ENCODE measurements around the gene PSMD10.

DNA sequence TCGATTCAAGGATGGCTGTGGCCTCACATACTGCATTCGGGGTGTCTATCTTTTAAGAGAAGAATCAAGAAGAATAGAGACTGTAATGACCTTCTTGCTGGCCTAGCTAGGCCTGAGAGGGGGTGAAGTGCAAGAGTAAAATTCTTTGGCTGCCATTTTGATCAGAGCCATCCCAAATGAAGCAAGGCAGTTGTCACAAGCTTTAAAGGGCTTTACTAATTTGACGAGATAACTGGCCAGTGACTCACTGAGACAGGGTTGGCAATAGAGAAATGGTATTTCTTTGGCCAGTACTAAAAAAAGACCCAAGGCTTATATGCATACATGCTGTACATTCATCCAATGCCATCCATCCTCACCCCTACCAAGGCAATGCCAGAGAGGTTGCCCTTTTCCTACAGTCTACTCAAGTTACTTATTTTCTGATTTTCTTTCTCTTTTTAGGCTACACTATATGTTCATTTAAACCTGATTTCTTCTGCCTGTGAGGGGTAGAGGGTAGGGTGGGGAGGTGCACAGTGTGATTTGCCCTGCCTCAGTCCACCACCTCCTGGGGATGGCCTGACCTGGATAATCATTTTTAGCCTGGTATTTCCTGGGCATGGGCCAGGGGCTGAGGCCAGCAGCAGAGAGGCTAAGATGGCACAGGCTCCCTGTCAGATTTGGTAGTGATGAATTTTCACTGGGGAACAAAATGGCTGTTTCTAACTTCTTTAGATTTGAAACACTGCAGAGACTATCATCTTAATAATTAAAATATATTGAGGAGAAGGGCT, 32.4 kb upstream of the PSMD10 start:
- no peak for TF ChIP-seq POLR2A (IDR thresholded peaks at IDR 0.05)
- TF ChIP-seq, protein P1, sequence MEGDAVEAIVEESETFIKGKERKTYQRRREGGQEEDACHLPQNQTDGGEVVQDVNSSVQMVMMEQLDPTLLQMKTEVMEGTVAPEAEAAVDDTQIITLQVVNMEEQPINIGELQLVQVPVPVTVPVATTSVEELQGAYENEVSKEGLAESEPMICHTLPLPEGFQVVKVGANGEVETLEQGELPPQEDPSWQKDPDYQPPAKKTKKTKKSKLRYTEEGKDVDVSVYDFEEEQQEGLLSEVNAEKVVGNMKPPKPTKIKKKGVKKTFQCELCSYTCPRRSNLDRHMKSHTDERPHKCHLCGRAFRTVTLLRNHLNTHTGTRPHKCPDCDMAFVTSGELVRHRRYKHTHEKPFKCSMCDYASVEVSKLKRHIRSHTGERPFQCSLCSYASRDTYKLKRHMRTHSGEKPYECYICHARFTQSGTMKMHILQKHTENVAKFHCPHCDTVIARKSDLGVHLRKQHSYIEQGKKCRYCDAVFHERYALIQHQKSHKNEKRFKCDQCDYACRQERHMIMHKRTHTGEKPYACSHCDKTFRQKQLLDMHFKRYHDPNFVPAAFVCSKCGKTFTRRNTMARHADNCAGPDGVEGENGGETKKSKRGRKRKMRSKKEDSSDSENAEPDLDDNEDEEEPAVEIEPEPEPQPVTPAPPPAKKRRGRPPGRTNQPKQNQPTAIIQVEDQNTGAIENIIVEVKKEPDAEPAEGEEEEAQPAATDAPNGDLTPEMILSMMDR (IDR thresholded peaks at IDR 0.05) = no peak

All from lower leg skin (tissue), 3 donors.